GM12801 (cell line): ENCODE data around the gene ADCYAP1R1.

Experiments
- CTCF ChIP-seq: IDR thresholded peaks from one replicate; pipeline ENCODE4 v1.5.1; 2011; ENCODE audit warnings: control low read depth; ENCODE audit not compliant: insufficient read length; ENCODE audit errors: extremely low read depth

Gene ADCYAP1R1

GRCh38 chr7:31111109-31111451, 59.0 kb downstream of the ADCYAP1R1 start:
- TF ChIP-seq CTCF, result no peak

- no peak for TF ChIP-seq CTCF
Observed at GRCh38 chr7:31113660-31114059, 61.6 kb downstream of the ADCYAP1R1 start.

- TF ChIP-seq CTCF, result no peak
Observed at GRCh38 chr7:31114593-31115343, 62.7 kb downstream of the ADCYAP1R1 start.

- TF ChIP-seq CTCF, result no peak
Observed at GRCh38 chr7:31116615-31117014, 64.5 kb downstream of the ADCYAP1R1 start.

- no peak for TF ChIP-seq CTCF
Observed at GRCh38 chr7:31119249-31119648, 67.1 kb downstream of the ADCYAP1R1 start.

GRCh38 chr7:31120800-31121513, 68.8 kb downstream of the ADCYAP1R1 start:
- no peak for TF ChIP-seq CTCF

- TF ChIP-seq CTCF, result no peak
Observed at GRCh38 chr7:31121601-31122000, 69.5 kb downstream of the ADCYAP1R1 start.
